ENCODE data around the gene FERMT2. TPM values are rescaled to one million over a fixed set of nuclear protein-coding genes. Genes with fewer than 3 reads are reported as not detected.

The FERMT2 gene
- total and polyA plus RNA-seq, 2 experiments from 2014 or later, result 108 to 148 TPM

DNA sequence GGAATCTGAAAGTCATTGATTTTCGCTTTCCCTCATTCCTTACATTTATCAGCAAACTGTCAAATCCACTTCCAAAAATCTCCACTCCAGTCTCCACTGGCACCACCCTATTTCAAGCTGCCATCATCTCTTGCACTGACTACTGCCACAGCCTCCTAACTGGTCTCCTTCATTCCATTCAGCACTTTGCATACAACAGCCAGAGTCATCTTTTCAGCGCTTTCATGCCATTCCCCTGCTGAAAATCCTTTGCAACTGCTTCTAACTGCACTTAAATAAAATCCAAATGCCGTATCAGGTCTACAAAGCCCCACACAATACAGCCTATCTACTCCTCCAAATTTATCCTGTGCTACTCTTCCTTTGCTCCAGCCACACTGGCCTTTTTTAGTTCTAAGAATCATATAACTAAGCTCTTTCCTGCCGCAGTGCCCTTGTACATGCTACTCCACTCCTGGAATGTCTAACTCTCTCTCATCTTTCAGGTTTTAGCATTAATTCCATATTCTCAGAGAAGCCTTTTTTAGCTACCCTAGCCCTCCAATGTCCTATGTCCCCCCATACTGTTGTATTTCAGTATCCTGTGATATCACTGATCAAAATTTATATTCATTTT is 21.6 kb downstream of the FERMT2 start:
- H3K4me1 ChIP-seq (ENCODE audit: insufficient read depth), result peaks cover 38% of the 10 kb centered on the region
- Mint-ChIP-seq H3K36me3 (ENCODE audit: low read depth) (no peaks in the 10 kb centered on the region), H3K4me3 (no peak overlapping the region; the same call in 2 of the 3 replicates), H3K4me1 (peaks cover 45% of the 10 kb centered on the region), H3K27me3 (ENCODE audit: insufficient read depth, low read depth, poor library complexity) (peaks cover 1% of the 10 kb centered on the region), H3K9me3 (no peaks in the 10 kb centered on the region), H3K27ac (peak overlapping the region; percentile 8; the same call in 1 of the 2 replicates)
- no peak overlapping the region for H3K4me3 ChIP-seq
- H2AFZ ChIP-seq, result no peak overlapping the region
- peaks cover 100% of the 10 kb centered on the region for H3K79me2 ChIP-seq (replicated peaks; ENCODE audit: insufficient read depth)
- no peaks in the 10 kb centered on the region for H3K9me2 ChIP-seq (ENCODE audit: insufficient read depth)
- ATAC-seq, result peak; percentile 51; the same call in 2 of the 3 replicates
- peaks cover 26% of the 10 kb centered on the region for H4K20me1 ChIP-seq (replicated peaks; ENCODE audit: insufficient read depth)
- peak; percentile 46 for DNase-seq (ENCODE audit: low spot score)
- H3K4me2 ChIP-seq, result no peak overlapping the region
- no peaks in the 10 kb centered on the region for H3K36me3 ChIP-seq (ENCODE audit: insufficient read depth)
- H3K27ac ChIP-seq (ENCODE audit: low read depth), result peak overlapping the region; percentile 21; the same call in 1 of the 2 replicates
- no peaks in the 10 kb centered on the region for H3K27me3 ChIP-seq (ENCODE audit: insufficient read depth)
- no peaks in the 10 kb centered on the region for H3F3A ChIP-seq (replicated peaks; ENCODE audit: low read depth)
- TF ChIP-seq JUNB (IDR thresholded peaks at IDR 0.05; ENCODE audit: unreplicated experiment), result no peak
- TF ChIP-seq POLR2AphosphoS5 (IDR thresholded peaks at IDR 0.05; ENCODE audit: low read depth), result no peak

DNA sequence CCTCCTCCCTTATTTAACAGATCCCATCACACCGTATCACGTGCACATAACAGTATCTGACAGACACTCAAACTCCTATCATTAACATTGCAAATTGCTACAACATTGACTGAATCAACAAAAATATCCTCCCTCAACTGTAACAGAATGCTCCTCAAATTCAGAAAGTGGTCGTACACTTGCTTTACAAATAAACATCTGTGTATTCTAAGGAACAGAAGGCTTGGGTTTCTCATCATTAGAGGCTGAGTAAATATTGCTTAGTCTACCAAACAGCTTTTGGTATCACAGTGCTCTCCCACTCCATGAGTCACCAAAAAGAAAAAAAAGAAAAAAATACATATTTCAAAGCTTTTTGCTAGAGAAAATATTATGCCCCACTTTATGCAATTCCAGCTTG is 23.9 kb downstream of the FERMT2 start:
- H3K9me3 Mint-ChIP-seq, result no peaks in the 10 kb centered on the region
- H3K4me1 ChIP-seq (ENCODE audit: insufficient read depth), result peaks cover 50% of the 10 kb centered on the region
- ATAC-seq, result no peak
- TF ChIP-seq, protein P1, sequence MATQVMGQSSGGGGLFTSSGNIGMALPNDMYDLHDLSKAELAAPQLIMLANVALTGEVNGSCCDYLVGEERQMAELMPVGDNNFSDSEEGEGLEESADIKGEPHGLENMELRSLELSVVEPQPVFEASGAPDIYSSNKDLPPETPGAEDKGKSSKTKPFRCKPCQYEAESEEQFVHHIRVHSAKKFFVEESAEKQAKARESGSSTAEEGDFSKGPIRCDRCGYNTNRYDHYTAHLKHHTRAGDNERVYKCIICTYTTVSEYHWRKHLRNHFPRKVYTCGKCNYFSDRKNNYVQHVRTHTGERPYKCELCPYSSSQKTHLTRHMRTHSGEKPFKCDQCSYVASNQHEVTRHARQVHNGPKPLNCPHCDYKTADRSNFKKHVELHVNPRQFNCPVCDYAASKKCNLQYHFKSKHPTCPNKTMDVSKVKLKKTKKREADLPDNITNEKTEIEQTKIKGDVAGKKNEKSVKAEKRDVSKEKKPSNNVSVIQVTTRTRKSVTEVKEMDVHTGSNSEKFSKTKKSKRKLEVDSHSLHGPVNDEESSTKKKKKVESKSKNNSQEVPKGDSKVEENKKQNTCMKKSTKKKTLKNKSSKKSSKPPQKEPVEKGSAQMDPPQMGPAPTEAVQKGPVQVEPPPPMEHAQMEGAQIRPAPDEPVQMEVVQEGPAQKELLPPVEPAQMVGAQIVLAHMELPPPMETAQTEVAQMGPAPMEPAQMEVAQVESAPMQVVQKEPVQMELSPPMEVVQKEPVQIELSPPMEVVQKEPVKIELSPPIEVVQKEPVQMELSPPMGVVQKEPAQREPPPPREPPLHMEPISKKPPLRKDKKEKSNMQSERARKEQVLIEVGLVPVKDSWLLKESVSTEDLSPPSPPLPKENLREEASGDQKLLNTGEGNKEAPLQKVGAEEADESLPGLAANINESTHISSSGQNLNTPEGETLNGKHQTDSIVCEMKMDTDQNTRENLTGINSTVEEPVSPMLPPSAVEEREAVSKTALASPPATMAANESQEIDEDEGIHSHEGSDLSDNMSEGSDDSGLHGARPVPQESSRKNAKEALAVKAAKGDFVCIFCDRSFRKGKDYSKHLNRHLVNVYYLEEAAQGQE (IDR thresholded peaks at IDR 0.05; ENCODE audit: unreplicated experiment), result no peak
- TF ChIP-seq, protein P2, sequence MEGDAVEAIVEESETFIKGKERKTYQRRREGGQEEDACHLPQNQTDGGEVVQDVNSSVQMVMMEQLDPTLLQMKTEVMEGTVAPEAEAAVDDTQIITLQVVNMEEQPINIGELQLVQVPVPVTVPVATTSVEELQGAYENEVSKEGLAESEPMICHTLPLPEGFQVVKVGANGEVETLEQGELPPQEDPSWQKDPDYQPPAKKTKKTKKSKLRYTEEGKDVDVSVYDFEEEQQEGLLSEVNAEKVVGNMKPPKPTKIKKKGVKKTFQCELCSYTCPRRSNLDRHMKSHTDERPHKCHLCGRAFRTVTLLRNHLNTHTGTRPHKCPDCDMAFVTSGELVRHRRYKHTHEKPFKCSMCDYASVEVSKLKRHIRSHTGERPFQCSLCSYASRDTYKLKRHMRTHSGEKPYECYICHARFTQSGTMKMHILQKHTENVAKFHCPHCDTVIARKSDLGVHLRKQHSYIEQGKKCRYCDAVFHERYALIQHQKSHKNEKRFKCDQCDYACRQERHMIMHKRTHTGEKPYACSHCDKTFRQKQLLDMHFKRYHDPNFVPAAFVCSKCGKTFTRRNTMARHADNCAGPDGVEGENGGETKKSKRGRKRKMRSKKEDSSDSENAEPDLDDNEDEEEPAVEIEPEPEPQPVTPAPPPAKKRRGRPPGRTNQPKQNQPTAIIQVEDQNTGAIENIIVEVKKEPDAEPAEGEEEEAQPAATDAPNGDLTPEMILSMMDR (conservative IDR thresholded peaks at IDR 0.05; ENCODE audit: low read depth in 2 of 2), result no peak
- TF ChIP-seq, protein P3, sequence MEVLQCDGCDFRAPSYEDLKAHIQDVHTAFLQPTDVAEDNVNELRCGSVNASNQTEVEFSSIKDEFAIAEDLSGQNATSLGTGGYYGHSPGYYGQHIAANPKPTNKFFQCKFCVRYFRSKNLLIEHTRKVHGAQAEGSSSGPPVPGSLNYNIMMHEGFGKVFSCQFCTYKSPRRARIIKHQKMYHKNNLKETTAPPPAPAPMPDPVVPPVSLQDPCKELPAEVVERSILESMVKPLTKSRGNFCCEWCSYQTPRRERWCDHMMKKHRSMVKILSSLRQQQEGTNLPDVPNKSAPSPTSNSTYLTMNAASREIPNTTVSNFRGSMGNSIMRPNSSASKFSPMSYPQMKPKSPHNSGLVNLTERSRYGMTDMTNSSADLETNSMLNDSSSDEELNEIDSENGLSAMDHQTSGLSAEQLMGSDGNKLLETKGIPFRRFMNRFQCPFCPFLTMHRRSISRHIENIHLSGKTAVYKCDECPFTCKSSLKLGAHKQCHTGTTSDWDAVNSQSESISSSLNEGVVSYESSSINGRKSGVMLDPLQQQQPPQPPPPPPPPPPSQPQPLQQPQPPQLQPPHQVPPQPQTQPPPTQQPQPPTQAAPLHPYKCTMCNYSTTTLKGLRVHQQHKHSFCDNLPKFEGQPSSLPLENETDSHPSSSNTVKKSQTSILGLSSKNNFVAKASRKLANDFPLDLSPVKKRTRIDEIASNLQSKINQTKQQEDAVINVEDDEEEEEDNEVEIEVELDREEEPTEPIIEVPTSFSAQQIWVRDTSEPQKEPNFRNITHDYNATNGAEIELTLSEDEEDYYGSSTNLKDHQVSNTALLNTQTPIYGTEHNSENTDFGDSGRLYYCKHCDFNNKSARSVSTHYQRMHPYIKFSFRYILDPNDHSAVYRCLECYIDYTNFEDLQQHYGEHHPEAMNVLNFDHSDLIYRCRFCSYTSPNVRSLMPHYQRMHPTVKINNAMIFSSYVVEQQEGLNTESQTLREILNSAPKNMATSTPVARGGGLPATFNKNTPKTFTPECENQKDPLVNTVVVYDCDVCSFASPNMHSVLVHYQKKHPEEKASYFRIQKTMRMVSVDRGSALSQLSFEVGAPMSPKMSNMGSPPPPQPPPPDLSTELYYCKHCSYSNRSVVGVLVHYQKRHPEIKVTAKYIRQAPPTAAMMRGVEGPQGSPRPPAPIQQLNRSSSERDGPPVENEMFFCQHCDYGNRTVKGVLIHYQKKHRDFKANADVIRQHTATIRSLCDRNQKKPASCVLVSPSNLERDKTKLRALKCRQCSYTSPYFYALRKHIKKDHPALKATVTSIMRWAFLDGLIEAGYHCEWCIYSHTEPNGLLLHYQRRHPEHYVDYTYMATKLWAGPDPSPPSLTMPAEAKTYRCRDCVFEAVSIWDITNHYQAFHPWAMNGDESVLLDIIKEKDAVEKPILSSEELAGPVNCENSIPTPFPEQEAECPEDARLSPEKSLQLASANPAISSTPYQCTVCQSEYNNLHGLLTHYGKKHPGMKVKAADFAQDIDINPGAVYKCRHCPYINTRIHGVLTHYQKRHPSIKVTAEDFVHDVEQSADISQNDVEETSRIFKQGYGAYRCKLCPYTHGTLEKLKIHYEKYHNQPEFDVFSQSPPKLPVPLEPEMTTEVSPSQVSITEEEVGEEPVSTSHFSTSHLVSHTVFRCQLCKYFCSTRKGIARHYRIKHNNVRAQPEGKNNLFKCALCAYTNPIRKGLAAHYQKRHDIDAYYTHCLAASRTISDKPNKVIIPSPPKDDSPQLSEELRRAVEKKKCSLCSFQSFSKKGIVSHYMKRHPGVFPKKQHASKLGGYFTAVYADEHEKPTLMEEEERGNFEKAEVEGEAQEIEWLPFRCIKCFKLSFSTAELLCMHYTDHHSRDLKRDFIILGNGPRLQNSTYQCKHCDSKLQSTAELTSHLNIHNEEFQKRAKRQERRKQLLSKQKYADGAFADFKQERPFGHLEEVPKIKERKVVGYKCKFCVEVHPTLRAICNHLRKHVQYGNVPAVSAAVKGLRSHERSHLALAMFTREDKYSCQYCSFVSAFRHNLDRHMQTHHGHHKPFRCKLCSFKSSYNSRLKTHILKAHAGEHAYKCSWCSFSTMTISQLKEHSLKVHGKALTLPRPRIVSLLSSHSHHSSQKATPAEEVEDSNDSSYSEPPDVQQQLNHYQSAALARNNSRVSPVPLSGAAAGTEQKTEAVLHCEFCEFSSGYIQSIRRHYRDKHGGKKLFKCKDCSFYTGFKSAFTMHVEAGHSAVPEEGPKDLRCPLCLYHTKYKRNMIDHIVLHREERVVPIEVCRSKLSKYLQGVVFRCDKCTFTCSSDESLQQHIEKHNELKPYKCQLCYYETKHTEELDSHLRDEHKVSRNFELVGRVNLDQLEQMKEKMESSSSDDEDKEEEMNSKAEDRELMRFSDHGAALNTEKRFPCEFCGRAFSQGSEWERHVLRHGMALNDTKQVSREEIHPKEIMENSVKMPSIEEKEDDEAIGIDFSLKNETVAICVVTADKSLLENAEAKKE (CRISPR knock-in tag; IDR thresholded peaks at IDR 0.05), result no peak
- TF ChIP-seq POLR2AphosphoS5 (IDR thresholded peaks at IDR 0.05; ENCODE audit: low read depth), result no peak
- TF ChIP-seq JUNB (IDR thresholded peaks at IDR 0.05; ENCODE audit: unreplicated experiment), result no peak
- TF ChIP-seq ZNF331 (CRISPR knock-in tag; IDR thresholded peaks at IDR 0.05; ENCODE audit: low read depth), result no peak
- TF ChIP-seq, protein P4, sequence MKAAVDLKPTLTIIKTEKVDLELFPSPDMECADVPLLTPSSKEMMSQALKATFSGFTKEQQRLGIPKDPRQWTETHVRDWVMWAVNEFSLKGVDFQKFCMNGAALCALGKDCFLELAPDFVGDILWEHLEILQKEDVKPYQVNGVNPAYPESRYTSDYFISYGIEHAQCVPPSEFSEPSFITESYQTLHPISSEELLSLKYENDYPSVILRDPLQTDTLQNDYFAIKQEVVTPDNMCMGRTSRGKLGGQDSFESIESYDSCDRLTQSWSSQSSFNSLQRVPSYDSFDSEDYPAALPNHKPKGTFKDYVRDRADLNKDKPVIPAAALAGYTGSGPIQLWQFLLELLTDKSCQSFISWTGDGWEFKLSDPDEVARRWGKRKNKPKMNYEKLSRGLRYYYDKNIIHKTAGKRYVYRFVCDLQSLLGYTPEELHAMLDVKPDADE (IDR thresholded peaks at IDR 0.05), result no peak

More for the DNA sequence above, 23.9 kb downstream of the FERMT2 start:
- H3K4me3 Mint-ChIP-seq, result no peak overlapping the region
- H3K4me2 ChIP-seq, result peak overlapping the region; percentile 67
- no peaks in the 10 kb centered on the region for H3K36me3 ChIP-seq (ENCODE audit: insufficient read depth)
- no peaks in the 10 kb centered on the region for H3K36me3 Mint-ChIP-seq (ENCODE audit: low read depth)
- H3K27me3 ChIP-seq (ENCODE audit: insufficient read depth), result no peaks in the 10 kb centered on the region
- no peak overlapping the region for H3K4me3 ChIP-seq
- H2AFZ ChIP-seq, result no peak overlapping the region
- no peaks in the 10 kb centered on the region for H3K9me2 ChIP-seq (ENCODE audit: insufficient read depth)
- H3K79me2 ChIP-seq (replicated peaks; ENCODE audit: insufficient read depth), result peaks cover 100% of the 10 kb centered on the region
- peaks cover 3% of the 10 kb centered on the region for H3K27me3 Mint-ChIP-seq (ENCODE audit: insufficient read depth, low read depth, poor library complexity)
- no peaks in the 10 kb centered on the region for H3F3A ChIP-seq (replicated peaks; ENCODE audit: low read depth)
- peak overlapping the region; percentile 46; the same call in 1 of the 2 replicates for H3K27ac ChIP-seq (ENCODE audit: low read depth)
- no peak for DNase-seq (ENCODE audit: low spot score)
- H4K20me1 ChIP-seq (replicated peaks; ENCODE audit: insufficient read depth), result peaks cover 23% of the 10 kb centered on the region
- peak overlapping the region; percentile 64; the same call in 1 of the 2 replicates for H3K27ac Mint-ChIP-seq
- H3K4me1 Mint-ChIP-seq, result peaks cover 58% of the 10 kb centered on the region

Measured in GM23338 (cell line).